Osteoblast (primary cell): ENCODE measurements around the gene CASD1. TPM values are rescaled to one million over a fixed set of nuclear protein-coding genes. Genes with fewer than 3 reads are reported as not detected.

Experiments
- DNase-seq: peaks from one replicate; pipeline ENCODE4 v3.0.0; 2011; ENCODE audit warnings: low spot score, mixed read lengths; ENCODE audit not compliant: insufficient read length; ENCODE audit errors: missing footprints
- H2AFZ ChIP-seq: 2 replicates; pipeline ENCODE4 v1.6.0; 2011; ENCODE audit warnings: mild to moderate bottlenecking, low read length
- H3K27ac ChIP-seq: 2 replicates; pipeline ENCODE4 v1.5.1; 2011; ENCODE audit warnings: mild to moderate bottlenecking, low read depth, low read length, moderate library complexity
- H3K27me3 ChIP-seq: 2 replicates; pipeline ENCODE4 v1.6.0; 2012; ENCODE audit warnings: mild to moderate bottlenecking, control low read depth, inconsistent platforms, low read length, moderate library complexity; ENCODE audit not compliant: insufficient read depth
- H3K36me3 ChIP-seq: 2 replicates; pipeline ENCODE4 v1.5.1; 2011; ENCODE audit warnings: mild to moderate bottlenecking, low read length, control low read depth, moderate library complexity; ENCODE audit not compliant: insufficient read depth
- H3K4me1 ChIP-seq: 2 replicates; pipeline ENCODE4 v1.5.1; 2011; ENCODE audit warnings: mild to moderate bottlenecking, low read length, control low read depth, moderate library complexity; ENCODE audit not compliant: insufficient read depth
- H3K4me2 ChIP-seq: 2 replicates; pipeline ENCODE4 v1.6.0; 2011; ENCODE audit warnings: mild to moderate bottlenecking, low read length; ENCODE audit not compliant: insufficient read depth
- H3K4me3 ChIP-seq: fragments of 200-600 bp; sonication (generic); 3 replicates; pipeline ENCODE4 v1.5.1; 2012; ENCODE audit warnings: mild to moderate bottlenecking, low read length, inconsistent platforms; ENCODE audit not compliant: insufficient read depth
- H3K79me2 ChIP-seq: 2 replicates; pipeline ENCODE4 v1.6.0; 2012; ENCODE audit warnings: mild to moderate bottlenecking, low read length, control low read depth, inconsistent platforms; ENCODE audit not compliant: insufficient read depth
- H3K9me3 ChIP-seq: 2 replicates; pipeline ENCODE4 v1.5.1; 2011; ENCODE audit warnings: low read depth, low read length, control low read depth
- H4K20me1 ChIP-seq: 2 replicates; pipeline ENCODE4 v1.6.0; 2012; ENCODE audit warnings: mild to moderate bottlenecking, low read length, control low read depth; ENCODE audit not compliant: insufficient read depth
- total RNA-seq: library from RNA; depleted of rRNA; stranded (reverse); fragments of >200 nt; gene quantifications from 2 replicates; pipeline ENCODE4 v1.2.3, GENCODE V29; 2012
- TF ChIP-seq, protein P1 (sequence below): IDR thresholded peaks from 2 replicates; pipeline ENCODE4 v1.5.1; 2011; ENCODE audit warnings: mild to moderate bottlenecking, low read depth, low read length, moderate library complexity; ENCODE audit errors: extremely low read depth

Gene CASD1
- total RNA-seq, 1 donor: 20.6 TPM

DNA sequence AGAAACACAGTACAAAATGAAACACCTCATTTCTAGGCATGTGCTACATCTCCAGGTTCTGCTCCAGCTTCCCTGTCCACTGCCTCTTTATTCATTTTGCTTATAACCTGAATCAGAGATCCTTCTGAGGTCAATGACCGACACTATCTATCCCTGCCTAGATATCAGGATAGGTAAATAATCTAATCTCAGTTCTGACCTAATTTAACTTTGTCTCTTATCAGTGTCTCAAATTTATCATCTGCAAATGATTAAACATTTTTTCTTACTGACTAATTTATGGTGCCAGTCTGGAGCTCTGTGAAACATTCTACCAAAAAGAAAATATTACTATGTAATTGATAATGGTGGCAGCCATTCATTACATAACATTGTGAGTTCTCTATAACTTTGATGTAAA lies 85.3 kb downstream of the CASD1 start:
- H3K4me2 ChIP-seq: no peak overlapping the region
- no peaks in the 10 kb centered on the region for H3K79me2 ChIP-seq
- no peaks in the 10 kb centered on the region for H3K4me1 ChIP-seq
- H4K20me1 ChIP-seq: no peaks in the 10 kb centered on the region
- no peak overlapping the region for H3K27ac ChIP-seq
- H3K4me3 ChIP-seq: no peak overlapping the region
- TF ChIP-seq, protein P1, sequence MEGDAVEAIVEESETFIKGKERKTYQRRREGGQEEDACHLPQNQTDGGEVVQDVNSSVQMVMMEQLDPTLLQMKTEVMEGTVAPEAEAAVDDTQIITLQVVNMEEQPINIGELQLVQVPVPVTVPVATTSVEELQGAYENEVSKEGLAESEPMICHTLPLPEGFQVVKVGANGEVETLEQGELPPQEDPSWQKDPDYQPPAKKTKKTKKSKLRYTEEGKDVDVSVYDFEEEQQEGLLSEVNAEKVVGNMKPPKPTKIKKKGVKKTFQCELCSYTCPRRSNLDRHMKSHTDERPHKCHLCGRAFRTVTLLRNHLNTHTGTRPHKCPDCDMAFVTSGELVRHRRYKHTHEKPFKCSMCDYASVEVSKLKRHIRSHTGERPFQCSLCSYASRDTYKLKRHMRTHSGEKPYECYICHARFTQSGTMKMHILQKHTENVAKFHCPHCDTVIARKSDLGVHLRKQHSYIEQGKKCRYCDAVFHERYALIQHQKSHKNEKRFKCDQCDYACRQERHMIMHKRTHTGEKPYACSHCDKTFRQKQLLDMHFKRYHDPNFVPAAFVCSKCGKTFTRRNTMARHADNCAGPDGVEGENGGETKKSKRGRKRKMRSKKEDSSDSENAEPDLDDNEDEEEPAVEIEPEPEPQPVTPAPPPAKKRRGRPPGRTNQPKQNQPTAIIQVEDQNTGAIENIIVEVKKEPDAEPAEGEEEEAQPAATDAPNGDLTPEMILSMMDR: no peak
- no peaks in the 10 kb centered on the region for H3K27me3 ChIP-seq
- H2AFZ ChIP-seq: no peak overlapping the region
- no peaks in the 10 kb centered on the region for H3K9me3 ChIP-seq
- peaks cover 4% of the 10 kb centered on the region for H3K36me3 ChIP-seq
- no peak for DNase-seq

DNA sequence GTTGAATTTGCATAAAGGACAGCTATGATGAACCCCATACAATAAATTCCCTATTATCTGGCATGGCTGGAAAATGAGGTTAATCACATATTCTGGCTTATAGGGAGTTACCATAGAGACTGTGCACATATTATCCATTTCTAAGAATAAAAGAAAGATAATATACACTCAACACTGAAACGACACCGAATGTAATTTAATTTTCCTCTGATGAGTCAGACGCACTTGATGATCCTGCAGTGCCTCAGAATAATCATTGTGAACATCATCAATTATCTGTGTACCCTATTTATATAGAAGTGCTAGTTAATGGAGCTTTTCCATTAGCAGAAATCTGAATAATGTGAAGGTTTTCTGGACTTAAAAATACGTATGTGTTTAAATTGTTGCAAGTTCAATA lies 86.1 kb downstream of the CASD1 start:
- H4K20me1 ChIP-seq: no peaks in the 10 kb centered on the region
- no peak overlapping the region for H3K27ac ChIP-seq
- no peaks in the 10 kb centered on the region for H3K27me3 ChIP-seq
- H3K4me1 ChIP-seq: no peaks in the 10 kb centered on the region
- peaks cover 9% of the 10 kb centered on the region for H3K36me3 ChIP-seq
- H3K79me2 ChIP-seq: no peaks in the 10 kb centered on the region
- H3K4me2 ChIP-seq: no peak overlapping the region
- H2AFZ ChIP-seq: no peak overlapping the region
- H3K9me3 ChIP-seq: no peaks in the 10 kb centered on the region
- DNase-seq: no peak
- TF ChIP-seq, protein P1: no peak
- no peak overlapping the region for H3K4me3 ChIP-seq

DNA sequence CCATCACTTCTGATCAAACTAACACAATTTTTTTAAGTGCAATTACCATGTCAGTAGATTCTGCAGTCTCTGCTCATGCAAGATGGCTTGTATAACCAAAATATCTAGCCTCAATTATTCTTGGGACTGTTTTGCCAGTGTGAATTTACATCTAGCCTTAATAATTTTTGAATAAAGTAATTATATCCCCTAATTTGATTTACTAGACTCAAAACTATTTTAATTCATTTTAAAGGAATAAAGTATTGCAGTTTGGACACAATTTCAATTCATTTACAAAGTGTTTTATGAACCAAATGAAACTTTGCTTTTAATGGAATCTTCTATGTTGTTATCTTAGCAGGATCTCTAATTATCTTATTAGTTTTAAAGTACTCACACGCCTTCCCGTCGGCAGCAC lies 90.7 kb downstream of the CASD1 start:
- Histone ChIP-seq H4K20me1 (no peaks in the 10 kb centered on the region), H3K4me1 (no peaks in the 10 kb centered on the region), H3K9me3 (no peaks in the 10 kb centered on the region), H3K4me3 (no peak overlapping the region), H3K27me3 (no peaks in the 10 kb centered on the region), H3K36me3 (peaks cover 9% of the 10 kb centered on the region), H2AFZ (no peak overlapping the region), H3K79me2 (no peaks in the 10 kb centered on the region), H3K27ac (no peak overlapping the region), H3K4me2 (no peak overlapping the region)
- TF ChIP-seq, protein P1: no peak
- DNase-seq: no peak

DNA sequence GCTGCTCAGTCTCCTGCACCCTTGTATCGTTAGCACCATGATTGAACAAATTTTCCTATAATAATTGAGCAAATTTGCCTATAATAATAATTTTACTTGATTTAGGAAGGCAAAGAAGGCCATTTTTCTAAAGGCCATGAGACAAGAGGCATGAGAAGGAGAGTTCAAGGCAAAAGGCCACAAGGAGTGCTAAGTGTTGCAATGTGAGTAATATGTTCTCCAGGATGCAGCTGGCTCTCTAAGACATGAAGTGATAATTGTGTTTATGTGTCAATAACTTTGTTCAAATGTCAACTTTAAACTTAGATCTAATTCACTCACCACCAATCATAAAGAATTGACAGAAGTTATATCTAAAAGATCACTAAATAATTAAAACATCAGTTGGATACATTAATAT lies 92.6 kb downstream of the CASD1 start:
- H3K36me3 ChIP-seq: peaks cover 9% of the 10 kb centered on the region
- no peaks in the 10 kb centered on the region for H3K79me2 ChIP-seq
- TF ChIP-seq, protein P1: no peak
- H3K4me2 ChIP-seq: no peak overlapping the region
- H3K27me3 ChIP-seq: no peaks in the 10 kb centered on the region
- no peak overlapping the region for H3K4me3 ChIP-seq
- H3K4me1 ChIP-seq: no peaks in the 10 kb centered on the region
- H2AFZ ChIP-seq: no peak overlapping the region
- H3K9me3 ChIP-seq: no peaks in the 10 kb centered on the region
- DNase-seq: no peak
- no peaks in the 10 kb centered on the region for H4K20me1 ChIP-seq
- H3K27ac ChIP-seq: no peak overlapping the region
